ENCODE measurements around the gene AATF. TPM values are rescaled to one million over a fixed set of nuclear protein-coding genes. Genes with fewer than 3 reads are reported as not detected.
"Not testable (repeated sequence)": the region's sequence is repeated elsewhere in the genome, so short reads cannot be mapped to it uniquely, and the experiment has no call there.

Gene AATF
- total RNA-seq, 1 donor from 2014 or later: 21.1 TPM

- H3K9me3 ChIP-seq: no peaks in the 10 kb centered on the region
- no peak overlapping the region for H3K27ac ChIP-seq
- no peak for DNase-seq (ENCODE audit: extremely low spot score in 2 of 2)
- no peaks in the 10 kb centered on the region for H3K36me3 ChIP-seq
- intact Hi-C loops (cut with DNase I): no loop called here
- H3K4me3 ChIP-seq: no peak overlapping the region
- peaks cover 7% of the 10 kb centered on the region for H3K4me1 ChIP-seq
- TF ChIP-seq CTCF (IDR thresholded peaks at IDR 0.05): no peak
- TF ChIP-seq POLR2AphosphoS5 (IDR thresholded peaks at IDR 0.05; ENCODE audit: insufficient read depth in 1 of 2, low read depth in 1 of 2): no peak
- no peaks in the 10 kb centered on the region for H3K27me3 ChIP-seq
Measured at GRCh38 chr17:37069087-37069486, 120.3 kb downstream of the AATF start.

DNA sequence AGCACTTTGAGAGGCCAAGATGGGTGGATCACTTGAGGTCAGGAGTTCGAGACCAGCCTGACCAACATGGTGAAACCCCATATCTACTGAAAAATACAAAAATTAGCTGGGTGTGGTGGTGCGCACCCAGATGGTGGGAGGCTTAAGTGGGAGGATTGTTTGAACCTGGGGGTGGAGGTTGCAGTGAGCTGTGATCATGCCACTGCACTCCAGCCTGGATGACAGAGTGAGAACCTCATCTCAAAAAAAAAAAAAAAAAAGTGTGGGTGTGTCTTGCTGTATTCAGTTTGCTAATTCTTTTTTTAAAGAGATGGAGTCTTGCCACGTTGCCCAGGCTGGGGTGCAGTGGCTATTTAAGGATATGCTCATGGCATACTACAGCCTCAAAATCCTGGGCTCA is 124.7 kb downstream of the AATF start:
- H3K4me1 ChIP-seq; H3K27me3 ChIP-seq; H3K4me3 ChIP-seq; intact Hi-C loops (cut with DNase I); H3K27ac ChIP-seq; H3K36me3 ChIP-seq; H3K9me3 ChIP-seq; DNase-seq (ENCODE audit: extremely low spot score in 2 of 2): not testable (repeated sequence)

GRCh38 chr17:37079065-37079708 is 130.4 kb downstream of the AATF start:
- Histone ChIP-seq H3K36me3 (no peaks in the 10 kb centered on the region), H3K4me3 (no peak overlapping the region), H3K27ac (no peak overlapping the region), H3K9me3 (no peaks in the 10 kb centered on the region), H3K27me3 (no peaks in the 10 kb centered on the region), H3K4me1 (no peaks in the 10 kb centered on the region)
- intact Hi-C loops (cut with DNase I): no loop called here
- TF ChIP-seq POLR2A (IDR thresholded peaks at IDR 0.05) (no peak), POLR2AphosphoS5 (IDR thresholded peaks at IDR 0.05; ENCODE audit: insufficient read depth in 1 of 2, low read depth in 1 of 2) (no peak), CTCF (IDR thresholded peaks at IDR 0.05) (no peak)
- DNase-seq (ENCODE audit: extremely low spot score in 2 of 2): no peak

GRCh38 chr17:37079735-37080134 is 131.0 kb downstream of the AATF start:
- intact Hi-C loops (cut with DNase I): no loop called here

DNA sequence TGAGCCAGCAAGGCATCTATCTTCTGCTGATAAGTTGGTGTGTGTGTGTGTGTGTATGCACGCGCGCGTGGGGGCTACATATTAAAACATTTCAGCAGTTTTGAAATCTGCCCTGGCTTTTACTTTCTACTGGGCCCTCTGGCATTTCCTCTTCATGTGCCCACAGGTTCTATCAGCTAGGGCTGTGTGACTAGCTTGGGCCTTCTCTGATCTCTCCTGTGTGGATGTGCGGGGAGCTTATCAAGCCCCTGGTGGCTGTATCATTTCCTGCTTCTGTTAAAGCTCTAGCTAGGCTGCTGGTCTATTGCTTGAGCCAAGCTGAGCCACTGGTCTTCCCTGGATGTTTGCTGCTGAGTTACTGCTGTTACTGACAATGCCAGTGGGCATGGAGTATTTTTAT is 132.5 kb downstream of the AATF start:
- intact Hi-C loops (cut with DNase I): no loop called here
- DNase-seq (ENCODE audit: extremely low spot score in 2 of 2): no peak
- H3K27me3 ChIP-seq: no peaks in the 10 kb centered on the region
- peaks cover 0 to 9% of the 10 kb centered on the region in 2 donors for H3K36me3 ChIP-seq
- TF ChIP-seq POLR2A (IDR thresholded peaks at IDR 0.05) (no peak), CTCF (IDR thresholded peaks at IDR 0.05) (no peak), POLR2AphosphoS5 (IDR thresholded peaks at IDR 0.05; ENCODE audit: insufficient read depth in 1 of 2, low read depth in 1 of 2) (no peak)
- no peaks in the 10 kb centered on the region for H3K9me3 ChIP-seq
- no peak overlapping the region for H3K27ac ChIP-seq
- no peak overlapping the region for H3K4me3 ChIP-seq
- no peaks in the 10 kb centered on the region for H3K4me1 ChIP-seq

More at GRCh38 chr17:37079735-37080134, 131.0 kb downstream of the AATF start:
- no peaks in the 10 kb centered on the region for H3K9me3 ChIP-seq
- H3K36me3 ChIP-seq: no peaks in the 10 kb centered on the region
- no peak overlapping the region for H3K27ac ChIP-seq
- DNase-seq (ENCODE audit: extremely low spot score in 2 of 2): no peak
- no peak overlapping the region for H3K4me3 ChIP-seq
- no peaks in the 10 kb centered on the region for H3K4me1 ChIP-seq
- no peaks in the 10 kb centered on the region for H3K27me3 ChIP-seq
- TF ChIP-seq CTCF (IDR thresholded peaks at IDR 0.05) (no peak), POLR2AphosphoS5 (IDR thresholded peaks at IDR 0.05; ENCODE audit: insufficient read depth in 1 of 2, low read depth in 1 of 2) (no peak), POLR2A (IDR thresholded peaks at IDR 0.05) (no peak)
